Stimulated activated CD4-positive, alpha-beta T cell treated with anti-CD3 and anti-CD28 coated beads, Interleukin-15, amount 100 ng/mL, for 24 hours (primary cell): ENCODE measurements around the gene VCAN.

Source experiments
- DNase-seq: peaks from one replicate; pipeline ENCODE4 v3.0.0-alpha.2; 2020

Gene VCAN

GRCh38 chr5:83470526-83471404, 779 bp upstream of the VCAN start:
- no peak for DNase-seq

- no peak for DNase-seq
Measured at GRCh38 chr5:83472213-83472507, 616 bp downstream of the VCAN start.

GRCh38 chr5:83472508-83473345, 1.2 kb downstream of the VCAN start:
- DNase-seq, result peak; percentile 37

DNA sequence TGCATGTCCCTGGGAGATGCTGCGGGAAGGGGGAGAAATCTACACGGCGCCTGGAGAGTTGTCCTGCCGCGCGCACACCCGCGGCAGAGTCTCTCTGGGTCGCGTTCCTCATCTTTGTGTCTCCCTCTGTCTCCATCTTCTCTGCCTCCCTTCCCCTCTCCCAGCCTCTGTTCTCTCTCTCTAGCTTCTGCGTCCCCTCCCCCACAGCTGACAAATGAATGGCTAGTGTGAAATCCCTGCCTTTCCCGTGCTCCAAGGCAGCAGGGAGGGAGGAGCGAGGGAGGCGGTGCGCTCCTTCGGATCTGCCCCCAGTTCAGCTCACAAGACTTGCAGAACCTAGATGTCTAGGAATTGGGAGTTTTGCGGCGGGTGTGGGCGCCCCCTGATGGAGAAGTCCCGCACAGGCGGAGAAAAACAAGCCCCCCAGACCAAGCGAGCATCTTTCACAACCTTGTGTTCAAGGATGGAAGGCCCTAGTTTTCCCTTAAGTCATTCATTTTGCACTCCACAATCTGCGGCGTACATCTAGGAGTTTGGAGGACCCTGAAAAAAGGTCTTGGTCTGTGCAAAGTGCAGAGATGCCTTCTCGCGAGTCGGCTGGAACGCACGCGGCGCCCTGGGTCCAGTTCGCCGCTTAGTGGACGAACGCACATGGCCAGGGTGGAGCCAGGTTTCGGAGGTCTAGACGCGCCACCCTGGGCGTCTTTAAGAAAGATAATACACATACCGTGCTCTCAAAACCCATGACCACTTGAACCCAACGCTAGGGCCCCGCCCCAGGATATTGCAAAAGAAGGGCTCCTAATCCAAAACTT, 2.0 kb downstream of the VCAN start:
- DNase-seq, result peak; percentile 69

- peak; percentile 65 for DNase-seq
Measured at GRCh38 chr5:83474161-83474796, 2.7 kb downstream of the VCAN start.

GRCh38 chr5:83474991-83475390, 3.4 kb downstream of the VCAN start:
- DNase-seq, result no peak

- no peak for DNase-seq
Measured at GRCh38 chr5:83475391-83475863, 3.9 kb downstream of the VCAN start.

- no peak for DNase-seq
Measured at GRCh38 chr5:83475935-83476814, 4.6 kb downstream of the VCAN start.

DNA sequence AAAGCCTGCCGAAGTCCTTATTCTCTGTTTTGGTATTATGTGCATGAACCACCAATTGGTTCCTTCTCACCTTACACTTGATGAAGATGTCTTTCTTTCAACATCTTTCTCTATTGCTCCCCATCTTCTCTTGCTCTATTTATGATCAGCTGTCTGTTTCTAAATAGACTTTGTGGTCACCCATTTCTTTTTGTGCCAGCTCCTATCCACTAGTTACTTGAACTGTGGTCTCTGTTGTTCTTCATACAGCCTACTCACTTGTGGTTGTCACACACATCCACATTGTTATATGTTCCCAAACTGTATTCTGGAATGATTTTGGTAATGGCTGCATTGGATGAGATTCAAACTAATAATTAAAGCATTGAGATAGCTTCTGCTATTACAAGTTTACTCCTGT, 11.4 kb downstream of the VCAN start:
- no peak for DNase-seq

DNA sequence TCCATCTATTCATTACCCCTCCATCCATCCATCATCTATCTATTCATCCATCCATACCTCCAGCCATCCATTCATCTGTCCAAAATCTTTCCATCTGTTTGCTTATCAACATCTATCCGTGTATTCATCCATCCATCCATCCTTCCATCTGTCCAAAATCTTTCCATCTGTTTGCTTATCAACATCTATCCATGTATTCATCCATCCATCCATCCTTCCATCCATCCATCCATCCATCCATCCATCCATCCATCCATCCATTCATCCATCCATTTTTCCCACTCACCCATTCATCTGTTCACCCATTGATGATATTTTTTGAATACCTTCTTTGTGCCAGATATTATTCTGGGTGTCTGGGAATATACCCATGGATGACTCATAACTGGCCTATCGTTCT, 12.8 kb downstream of the VCAN start:
- no peak for DNase-seq

- DNase-seq, result no peak
Measured at GRCh38 chr5:83485842-83486241, 14.3 kb downstream of the VCAN start.

DNA sequence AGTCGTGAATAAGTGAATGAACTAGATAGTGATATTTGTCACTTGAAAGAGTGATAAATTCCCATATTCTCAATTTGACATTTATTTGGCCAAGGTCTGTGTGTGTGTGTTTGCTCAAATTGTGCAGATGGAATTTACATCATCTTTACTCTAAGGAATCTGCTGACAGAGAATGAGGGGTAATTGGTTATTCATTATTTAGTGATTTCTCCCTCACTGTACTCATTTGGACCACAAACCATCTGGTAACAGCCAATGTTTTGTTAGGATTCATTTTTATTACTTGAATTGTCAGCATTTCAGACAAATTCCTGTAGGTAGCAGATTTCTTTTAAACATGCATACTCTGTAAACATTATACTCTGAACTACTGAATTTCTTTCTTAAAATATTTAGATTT, 15.6 kb downstream of the VCAN start:
- DNase-seq, result no peak

GRCh38 chr5:83488271-83488670, 16.7 kb downstream of the VCAN start:
- DNase-seq, result no peak

GRCh38 chr5:83488821-83489220, 17.3 kb downstream of the VCAN start:
- no peak for DNase-seq

DNA sequence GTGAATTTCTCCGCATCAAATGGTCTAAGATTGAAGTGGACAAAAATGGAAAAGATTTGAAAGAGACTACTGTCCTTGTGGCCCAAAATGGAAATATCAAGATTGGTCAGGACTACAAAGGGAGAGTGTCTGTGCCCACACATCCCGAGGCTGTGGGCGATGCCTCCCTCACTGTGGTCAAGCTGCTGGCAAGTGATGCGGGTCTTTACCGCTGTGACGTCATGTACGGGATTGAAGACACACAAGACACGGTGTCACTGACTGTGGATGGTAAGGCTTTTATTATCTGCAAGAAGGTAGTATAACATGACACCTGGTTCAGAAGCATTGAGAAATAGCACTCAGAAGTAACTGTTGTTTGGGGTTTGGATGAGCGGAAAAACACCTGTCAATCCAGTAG, 18.7 kb downstream of the VCAN start:
- DNase-seq, result no peak

DNA sequence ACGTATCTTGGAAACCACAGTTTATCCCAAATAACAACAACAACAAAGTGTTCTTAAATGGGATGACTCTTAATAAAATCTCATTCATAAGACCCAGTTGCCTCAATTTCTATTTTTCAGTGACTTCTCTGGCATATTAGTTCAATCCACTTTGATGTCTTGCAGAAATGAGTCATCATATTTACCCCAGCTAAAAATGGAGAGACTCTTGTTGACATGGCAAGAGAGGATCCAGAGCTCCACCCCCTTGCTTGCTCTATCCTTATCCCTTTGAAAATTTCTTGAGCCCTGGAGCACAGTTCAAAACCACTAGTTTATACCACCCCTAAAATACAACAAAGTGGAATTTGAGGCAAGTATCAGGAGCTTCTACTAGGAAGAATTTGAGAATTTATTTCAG, 20.8 kb downstream of the VCAN start:
- DNase-seq, result no peak

- no peak for DNase-seq
Measured at GRCh38 chr5:83493644-83494043, 22.1 kb downstream of the VCAN start.

DNA sequence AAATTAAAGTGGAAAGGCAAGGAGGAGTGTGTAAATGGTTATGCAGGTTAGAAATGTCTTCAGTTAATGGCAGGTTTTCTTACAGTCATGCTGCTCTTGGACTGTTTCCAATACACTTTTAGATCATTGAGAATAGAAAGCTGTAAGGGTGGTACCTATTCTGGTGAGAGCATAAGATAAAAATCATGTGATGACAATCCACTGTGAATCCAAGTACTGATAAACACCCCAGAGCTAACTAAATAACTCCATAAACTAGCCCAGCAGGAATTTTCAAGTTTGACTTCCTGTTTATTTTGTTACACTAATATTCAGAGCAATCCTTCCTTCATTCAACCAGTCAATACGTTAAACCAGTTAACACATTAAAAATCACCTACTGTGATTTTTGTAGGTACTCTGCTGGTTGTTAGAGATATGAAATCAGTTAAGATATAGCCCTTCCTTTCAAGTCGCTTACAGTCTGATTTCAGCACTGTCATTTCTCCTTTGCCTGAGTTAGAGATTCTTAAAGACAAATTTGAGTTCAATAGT, 22.6 kb downstream of the VCAN start:
- DNase-seq, result no peak

- DNase-seq, result no peak
Measured at GRCh38 chr5:83494666-83495065, 23.1 kb downstream of the VCAN start.

DNA sequence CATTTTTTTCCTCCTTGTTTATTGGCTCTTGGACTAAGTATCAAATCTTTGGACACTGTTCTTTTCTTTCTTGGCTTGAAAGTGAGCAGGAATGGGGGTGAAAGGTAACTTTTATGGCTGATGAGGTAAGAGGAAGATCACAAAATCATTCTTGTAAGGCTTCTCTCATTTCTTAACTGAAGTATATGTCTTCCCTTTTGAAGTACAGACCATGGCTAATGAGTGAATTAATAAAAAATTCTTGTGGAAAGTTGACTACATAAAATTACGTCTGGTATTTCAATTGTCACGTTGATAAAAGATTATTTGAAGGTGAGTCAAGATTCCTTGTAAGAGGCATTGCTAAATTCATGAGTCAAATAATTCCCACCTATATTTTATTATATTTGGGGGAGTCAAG, 25.1 kb downstream of the VCAN start:
- no peak for DNase-seq

DNA sequence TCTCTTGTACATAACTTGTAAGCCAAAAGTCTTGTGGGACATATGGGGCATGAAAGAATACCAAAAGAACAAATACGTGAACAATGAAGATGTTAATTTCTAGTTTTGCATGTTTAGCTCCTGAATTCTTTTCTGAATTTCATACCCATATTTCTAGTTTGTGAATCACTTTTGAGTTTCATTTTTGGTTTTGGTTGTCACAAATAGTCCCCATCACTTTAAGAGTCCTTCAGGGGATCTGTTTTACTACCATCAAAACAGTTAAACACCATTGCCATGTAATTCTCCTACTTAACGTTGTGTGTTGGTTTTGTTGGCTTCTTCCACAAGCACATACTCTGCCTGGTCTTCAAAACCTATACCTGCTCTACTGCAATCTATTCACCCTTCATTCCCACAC, 27.0 kb downstream of the VCAN start:
- no peak for DNase-seq

GRCh38 chr5:83503662-83504061, 32.1 kb downstream of the VCAN start:
- DNase-seq, result no peak
